Right cardiac atrium (tissue), 5 donors: ENCODE results near the gene CCT6A. TPM values are rescaled to one million over a fixed set of nuclear protein-coding genes. Genes with fewer than 3 reads are reported as not detected.
"Not testable (repeated sequence)": the region's sequence is repeated elsewhere in the genome, so short reads cannot be mapped to it uniquely, and the experiment has no call there.

Source experiments
- ATAC-seq, 2 donors: fragments of 200-7000 bp; cut with Tn5 transposase; one replicate each; pipeline versions ENCODE4 v1.8.0 to v1.9.1; 2020; ENCODE audit warnings: moderate library complexity in 2 of 2, mild to moderate bottlenecking in 1 of 2
- DNase-seq, 3 donors: peaks; one replicate each; pipeline ENCODE4 v3.0.0-alpha.2; 2020
- H3K27ac ChIP-seq: one replicate; pipeline ENCODE4 v1.5.1; 2013; ENCODE audit warnings: mild to moderate bottlenecking, low read length, control low read depth, moderate library complexity
- H3K27me3 ChIP-seq: one replicate; pipeline ENCODE4 v1.6.1; 2013; ENCODE audit not compliant: control insufficient read depth, insufficient read depth
- H3K4me1 ChIP-seq: one replicate; pipeline ENCODE4 v1.6.1; 2013; ENCODE audit warnings: low read length; ENCODE audit not compliant: control insufficient read depth, insufficient read depth
- H3K4me3 ChIP-seq: one replicate; pipeline ENCODE4 v1.5.1; 2013; ENCODE audit warnings: low read length, control low read depth
- H3K9me3 ChIP-seq: one replicate; pipeline ENCODE4 v1.6.1; 2013; ENCODE audit warnings: low read length; ENCODE audit not compliant: control insufficient read depth
- WGBS: extraction: QIAGEN DNeasy Blood & Tissue Kit; methylation state at CpG from one replicate; pipeline ENCODE4 v1.1.7; 2013; 5-methylcytosine and 5-hydroxymethylcytosine counted together
- intact Hi-C, 4 donors: fragments of 100-400 bp; cut with DNase I; formaldehyde crosslinking; loops; one replicate each; pipeline versions ENCODE4 v1.11.0 to v1.14.0; 2022 to 2023
- polyA plus RNA-seq: library from polyadenylated mRNA; stranded (reverse); fragments of 200-250 nt; gene quantifications from one replicate; pipeline ENCODE4 v1.2.3, GENCODE V29; 2013
- total RNA-seq, 4 donors: library from RNA; stranded (reverse); fragmentation: NEBNext Ultra II Directional; extraction: Animal tissue kit (Norgen Biotek cat#: 25700); gene quantifications; one replicate each; pipeline ENCODE4 v1.2.1, GENCODE V29; 2021
- donor health status: healthy with polysubstance abuse.
- donor health status: DM: no; HTN: yes; CAD: no.
- donor health status: DM: no; HTN: no; CAD: no.
- donor health status: DM: no; HTN: yes; CAD: no; lungs with severe emphysema.
- donor health status: DM: yes; HTN: yes; CAD: no.

Gene CCT6A
- total and polyA plus RNA-seq, 5 donors, result 58.5 to 79.0 (median 71.2) TPM

DNA sequence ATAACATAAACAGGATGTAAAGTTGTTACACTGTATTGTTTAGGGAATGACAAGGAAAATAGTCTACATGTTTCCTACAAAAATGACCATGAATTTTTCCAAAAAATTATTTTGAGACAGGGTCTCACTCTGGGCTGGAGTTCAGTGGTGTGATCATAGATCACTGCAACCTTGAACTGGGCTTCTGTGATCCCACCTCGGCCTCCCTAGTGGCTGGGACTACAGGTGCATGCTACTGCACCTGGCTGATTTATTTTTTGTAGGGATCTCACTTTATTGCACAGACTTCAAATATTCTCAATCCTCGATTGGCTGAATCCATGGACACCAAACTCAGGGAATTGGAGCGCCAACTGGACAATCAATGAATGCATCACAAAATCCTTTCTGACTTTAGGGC lies 48.1 kb downstream of the CCT6A start:
- Histone ChIP-seq H3K9me3 (no peaks in the 10 kb centered on the region), H3K4me1 (peaks cover 1% of the 10 kb centered on the region), H3K4me3 (no peak overlapping the region), H3K27ac (no peak overlapping the region), H3K27me3 (no peaks in the 10 kb centered on the region)
- DNase-seq (no peak), ATAC-seq (no peak)
- intact Hi-C loops, result no loop called here
- 96% methylated on average over 3 of the region's 3 CpGs for WGBS

DNA sequence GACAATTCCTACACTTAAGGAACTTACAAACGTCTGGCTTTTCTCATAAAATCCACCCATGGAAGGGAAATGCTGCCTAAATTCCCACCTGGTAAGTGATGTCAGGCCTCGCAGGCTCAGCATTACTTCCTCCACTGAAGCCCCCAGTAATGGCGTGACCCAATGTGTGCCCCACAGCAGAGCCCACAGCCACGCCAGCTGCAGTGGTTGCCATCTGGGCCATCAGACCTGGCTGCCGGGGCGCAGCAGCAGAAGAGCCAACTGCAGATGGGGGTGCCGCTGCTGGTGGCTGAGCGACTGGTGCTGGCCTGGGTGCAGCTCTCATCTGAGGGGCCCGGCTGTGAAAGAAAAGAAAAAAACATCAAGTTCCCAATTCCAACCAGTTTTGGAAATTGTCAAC lies 52.6 kb downstream of the CCT6A start:
- DNase-seq, H3K27me3 ChIP-seq, ATAC-seq, H3K9me3 ChIP-seq, H3K27ac ChIP-seq, H3K4me1 ChIP-seq, intact Hi-C loops, H3K4me3 ChIP-seq: not testable (repeated sequence)
- WGBS, result 88% methylated on average over 9 of the region's 9 CpGs

DNA sequence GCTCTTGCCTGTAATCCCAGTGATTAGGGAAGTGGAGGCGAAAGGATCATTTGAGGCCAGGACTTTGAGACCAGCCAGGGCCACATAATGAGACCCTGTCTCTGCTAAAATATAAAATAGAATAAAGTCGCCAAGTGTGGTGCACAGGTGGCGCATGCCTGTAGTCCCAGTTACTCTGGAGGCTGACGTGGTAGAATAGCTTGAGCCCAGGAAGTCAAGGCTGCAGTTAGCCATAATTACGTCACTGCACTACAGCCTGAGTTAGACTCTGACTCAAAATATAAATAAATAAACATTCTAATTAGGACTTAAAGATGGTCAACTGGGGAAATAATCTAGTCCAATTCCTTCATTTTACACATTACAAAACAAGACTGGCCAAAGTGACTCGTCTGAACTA lies 53.9 kb downstream of the CCT6A start:
- H3K27me3 ChIP-seq, result no peaks in the 10 kb centered on the region
- peak overlapping the region; percentile 97 for H3K4me3 ChIP-seq
- DNase-seq (no peak), ATAC-seq (peak; percentile 47 to 63)
- H3K27ac ChIP-seq, result no peak overlapping the region
- H3K4me1 ChIP-seq, result no peaks in the 10 kb centered on the region
- no peaks in the 10 kb centered on the region for H3K9me3 ChIP-seq
- intact Hi-C loops, result no loop called here
- 22% methylated on average over 6 of the region's 6 CpGs for WGBS

DNA sequence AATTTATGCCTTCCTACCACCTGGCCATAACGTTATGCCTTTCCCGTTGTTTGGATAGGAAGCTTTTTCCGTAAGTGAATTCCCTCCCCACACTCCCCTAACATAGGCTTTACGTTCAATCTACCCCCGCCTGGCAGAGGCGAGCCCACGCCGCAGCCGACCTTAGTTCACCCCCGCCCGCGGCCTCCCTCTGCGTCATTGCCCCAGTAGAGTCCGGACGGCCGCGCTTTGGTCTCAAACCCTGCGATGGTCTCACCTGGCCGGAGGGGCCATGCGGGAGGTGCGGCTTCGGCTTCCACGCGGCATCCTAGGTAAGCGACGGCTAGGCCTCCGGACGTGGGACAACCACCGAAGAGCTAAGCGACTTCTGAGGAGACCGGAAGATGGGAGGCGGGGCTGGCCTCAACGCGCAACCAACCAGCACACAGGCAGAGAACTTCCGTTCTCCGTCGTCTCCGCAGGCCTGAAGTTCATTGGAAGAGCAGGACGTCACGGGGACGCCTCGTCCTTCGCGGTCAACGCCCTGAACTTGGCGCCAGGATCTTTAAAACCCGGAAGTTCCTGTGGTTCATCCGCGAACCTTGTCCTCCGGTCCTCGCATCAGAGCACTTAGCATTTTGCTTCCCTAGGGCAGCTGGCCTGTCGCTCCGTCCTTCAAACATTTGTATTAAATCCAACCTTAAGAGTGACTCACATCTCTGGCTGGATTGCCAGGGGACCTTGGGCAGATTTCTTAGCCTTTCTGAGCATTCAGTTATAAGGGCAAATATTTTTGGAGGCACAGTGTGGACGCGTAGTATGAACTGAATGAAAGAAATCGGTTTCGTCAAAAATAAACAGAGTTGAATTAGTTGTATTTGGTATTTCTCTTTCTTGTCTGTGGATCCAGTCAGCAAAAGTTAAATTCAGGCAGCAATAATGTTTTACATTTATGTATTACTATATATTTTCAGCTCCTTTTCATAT lies 54.8 kb downstream of the CCT6A start, which contains the start of gene CHCHD2:
TSS of gene CHCHD2 (minus strand) at position 369 of the 966 bp plus-strand sequence. CDS start at position 306, 63 bp downstream.
- peak; percentile 100 for ATAC-seq
- H3K4me3 ChIP-seq, result peak within 1 kb of the TSS; percentile 97
- no peaks in the 10 kb centered on the region for H3K4me1 ChIP-seq
- intact Hi-C loops, result no loop called here
- H3K9me3 ChIP-seq, result no peaks in the 10 kb centered on the region
- WGBS, result 3% methylated on average over 57 of the region's 57 CpGs
- peak; percentile 97 to 98 (median 98) for DNase-seq
- no peaks in the 10 kb centered on the region for H3K27me3 ChIP-seq
- H3K27ac ChIP-seq, result peak within 1 kb of the TSS; percentile 95

DNA sequence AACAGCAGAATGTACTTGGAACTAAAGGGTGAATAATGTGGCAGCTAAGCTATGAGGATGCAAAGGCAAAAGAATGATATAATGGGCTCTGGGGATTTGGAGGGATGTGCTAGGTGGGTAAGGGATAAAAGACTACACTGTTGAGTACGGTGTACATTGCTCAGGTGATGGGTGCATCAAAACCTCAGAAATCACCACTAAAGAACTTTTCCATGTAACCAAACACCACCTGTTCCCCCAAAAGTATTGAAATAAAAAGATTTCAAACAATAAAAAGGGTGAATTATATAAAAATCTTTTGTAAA lies 56.3 kb downstream of the CCT6A start:
- Histone ChIP-seq H3K27me3 (no peaks in the 10 kb centered on the region), H3K9me3 (no peaks in the 10 kb centered on the region), H3K4me1 (no peaks in the 10 kb centered on the region), H3K4me3 (no peak overlapping the region), H3K27ac (no peak overlapping the region)
- intact Hi-C loops, result no loop called here
- WGBS, result 96% methylated on average over 1 of the region's 1 CpG
- DNase-seq, result no peak
- ATAC-seq, result no peak

DNA sequence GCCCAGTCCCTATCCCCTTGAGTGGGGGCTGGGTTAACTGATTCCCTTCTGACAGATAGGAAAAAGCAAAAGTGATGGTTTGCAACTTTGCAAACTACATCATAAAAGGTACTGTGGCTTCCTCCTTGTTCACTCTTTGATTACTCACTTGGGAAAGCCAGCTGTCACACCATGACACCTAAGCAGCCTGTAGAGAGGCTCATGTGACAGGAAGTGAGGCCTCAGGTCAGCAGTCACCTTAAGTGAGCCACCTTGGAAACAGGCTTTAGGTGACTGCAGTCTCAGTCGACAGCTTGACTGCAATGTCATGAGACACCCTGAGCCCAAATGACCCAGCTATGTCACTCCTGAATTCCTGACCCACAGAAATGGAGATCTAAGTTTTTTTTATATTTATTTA lies 59.0 kb downstream of the CCT6A start:
- intact Hi-C loops, result no loop called here
- Histone ChIP-seq H3K27me3 (no peaks in the 10 kb centered on the region), H3K9me3 (no peaks in the 10 kb centered on the region), H3K4me1 (no peaks in the 10 kb centered on the region), H3K27ac (no peak overlapping the region), H3K4me3 (no peak overlapping the region)
- 64% methylated on average over 1 of the region's 1 CpG for WGBS
- ATAC-seq (no peak), DNase-seq (no peak)

DNA sequence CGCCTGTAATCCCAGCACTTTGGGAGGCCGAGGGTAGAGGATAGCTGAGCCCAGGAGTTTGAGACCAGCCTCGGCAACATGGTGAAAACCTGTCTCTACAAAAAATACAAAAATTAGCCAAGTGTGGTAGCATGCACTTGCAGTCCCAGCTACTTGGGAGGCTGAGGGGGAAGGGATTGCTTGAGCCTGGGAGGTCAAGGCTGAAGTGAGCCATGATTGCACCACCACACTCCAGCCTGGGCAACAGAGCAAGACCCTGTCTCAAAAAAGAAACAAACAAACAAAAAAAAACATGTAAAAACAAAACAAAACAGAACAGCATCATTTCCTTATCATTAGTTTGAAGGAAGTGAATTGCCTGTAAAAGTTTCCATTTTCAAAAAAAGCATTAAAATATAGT lies 60.7 kb downstream of the CCT6A start:
- intact Hi-C loops, H3K27me3 ChIP-seq, ATAC-seq, H3K9me3 ChIP-seq, H3K4me3 ChIP-seq, H3K27ac ChIP-seq, DNase-seq, H3K4me1 ChIP-seq: not testable (repeated sequence)
- 88% methylated on average over 3 of the region's 3 CpGs for WGBS

Other genes starting within 250 kb of the CCT6A start
- gene SEPTIN14, start 189.0 kb upstream of the CCT6A start, total RNA-seq, result not detected
- not detected for gene SEPTIN14, start 189.0 kb upstream of the CCT6A start, polyA plus RNA-seq
- gene ZNF713, start 164.3 kb upstream of the CCT6A start, total RNA-seq, result 1 to 10 TPM; 2.8 to 7.3 (median 3.5) TPM
- gene ZNF713, start 164.3 kb upstream of the CCT6A start, polyA plus RNA-seq, result 2.0 TPM
- 10 to 100 TPM; 16.6 to 22.2 (median 19.3) TPM for gene MRPS17, start 99.9 kb upstream of the CCT6A start, total RNA-seq
- gene MRPS17, start 99.9 kb upstream of the CCT6A start, polyA plus RNA-seq, result 19.1 TPM
- 100 to 1,000 TPM; 209 to 280 (median 253) TPM for gene NIPSNAP2, start 87.2 kb upstream of the CCT6A start, total RNA-seq
- gene NIPSNAP2, start 87.2 kb upstream of the CCT6A start, polyA plus RNA-seq, result 209 TPM
- gene PSPH, start 321 bp upstream of the CCT6A start, total RNA-seq, result 10 to 100 TPM; 10.8 to 19.1 (median 13.4) TPM
- gene PSPH, start 321 bp upstream of the CCT6A start, polyA plus RNA-seq, result 6.5 TPM
- gene SUMF2, start 12.5 kb downstream of the CCT6A start, total RNA-seq, result 10 to 100 TPM; 42.7 to 50.0 (median 44.4) TPM
- 39.8 TPM for gene SUMF2, start 12.5 kb downstream of the CCT6A start, polyA plus RNA-seq
- 10 to 100 TPM; 22.6 to 50.4 (median 29.6) TPM for gene PHKG1, start 41.2 kb downstream of the CCT6A start, total RNA-seq
- gene PHKG1, start 41.2 kb downstream of the CCT6A start, polyA plus RNA-seq, result 24.5 TPM
- 100 to 1,000 TPM; 376 to 473 (median 432) TPM for gene CHCHD2, start 54.7 kb downstream of the CCT6A start, total RNA-seq
- gene CHCHD2, start 54.7 kb downstream of the CCT6A start, polyA plus RNA-seq, result 522 TPM
- gene NUPR2, start 64.7 kb downstream of the CCT6A start, total RNA-seq, result not detected
- not detected for gene NUPR2, start 64.7 kb downstream of the CCT6A start, polyA plus RNA-seq